IgD-negative memory B cell (primary cell): ENCODE results near the gene TYK2. TPM values are rescaled to one million over a fixed set of nuclear protein-coding genes. Genes with fewer than 3 reads are reported as not detected.

Source experiments
- H3K27ac Mint-ChIP-seq, 3 donors: one replicate each; pipeline ENCODE4 v1.8.0; 2020 to 2022; ENCODE audit warnings: mild to moderate bottlenecking in 3 of 3, mixed read lengths in 3 of 3, moderate library complexity in 1 of 3
- H3K27me3 Mint-ChIP-seq: one replicate; pipeline ENCODE4 v1.8.0; 2021; ENCODE audit warnings: mixed read lengths
- H3K36me3 Mint-ChIP-seq: one replicate; pipeline ENCODE4 v1.8.0; 2020; ENCODE audit warnings: mild to moderate bottlenecking, mixed read lengths
- H3K4me1 Mint-ChIP-seq, 3 donors: one replicate each; pipeline ENCODE4 v1.8.0; 2020 to 2022; ENCODE audit warnings: mixed read lengths in 3 of 3, mild to moderate bottlenecking in 1 of 3
- H3K4me3 Mint-ChIP-seq, 4 donors: one replicate each; pipeline ENCODE4 v1.8.0; 2020 to 2022; ENCODE audit warnings: mild to moderate bottlenecking in 4 of 4, mixed read lengths in 4 of 4, moderate library complexity in 3 of 4
- H3K9me3 Mint-ChIP-seq, 3 donors: one replicate each; pipeline ENCODE4 v1.8.0; 2020 to 2021; ENCODE audit warnings: mixed read lengths in 3 of 3, mild to moderate bottlenecking in 1 of 3
- polyA plus RNA-seq: library from polyadenylated mRNA; unstranded; fragments of 300-500 nt; fragmentation: Illumina TruSeq; gene quantifications from one replicate; pipeline ENCODE4 v1.2.3, GENCODE V29; 2021

TYK2 gene
- polyA plus RNA-seq, 1 donor from 2014 or later: 69.0 TPM

- peaks cover 0 to 1% (median 0%) of the 10 kb centered on the region in 3 donors for H3K4me1 Mint-ChIP-seq
- no peaks in the 10 kb centered on the region for H3K9me3 Mint-ChIP-seq
- no peak overlapping the region for H3K27ac Mint-ChIP-seq
- H3K36me3 Mint-ChIP-seq: no peaks in the 10 kb centered on the region
- H3K27me3 Mint-ChIP-seq: no peaks in the 10 kb centered on the region
- no peak overlapping the region for H3K4me3 Mint-ChIP-seq
Measured at GRCh38 chr19:10305139-10305806, 75.1 kb downstream of the TYK2 start.

Other genes starting within 250 kb of the TYK2 start
- 74.6 TPM for gene DNMT1, start 185.6 kb downstream of the TYK2 start, polyA plus RNA-seq
- gene S1PR2, start 149.2 kb downstream of the TYK2 start, polyA plus RNA-seq: 0.20 TPM
- 48.8 TPM for gene MRPL4, start 128.4 kb downstream of the TYK2 start, polyA plus RNA-seq
- 9.2 TPM for gene ICAM1, start 109.5 kb downstream of the TYK2 start, polyA plus RNA-seq
- 0.81 TPM for gene ICAM4, start 93.6 kb downstream of the TYK2 start, polyA plus RNA-seq
- not detected for gene ICAM5, start 90.6 kb downstream of the TYK2 start, polyA plus RNA-seq
- 2.6 TPM for gene ZGLP1, start 70.8 kb downstream of the TYK2 start, polyA plus RNA-seq
- gene FDX2, start 64.6 kb downstream of the TYK2 start, polyA plus RNA-seq: 12.8 TPM
- 25.9 TPM for gene RAVER1, start 47.0 kb downstream of the TYK2 start, polyA plus RNA-seq
- gene ICAM3, start 40.9 kb downstream of the TYK2 start, polyA plus RNA-seq: 230 TPM
- 78.8 TPM for gene CDC37, start 23.0 kb upstream of the TYK2 start, polyA plus RNA-seq
- gene PDE4A, start 40.0 kb upstream of the TYK2 start, polyA plus RNA-seq: 2.9 TPM
- gene KEAP1, start 122.8 kb upstream of the TYK2 start, polyA plus RNA-seq: 32.9 TPM
- gene S1PR5, start 136.9 kb upstream of the TYK2 start, polyA plus RNA-seq: 5.1 TPM
- gene ATG4D, start 163.3 kb upstream of the TYK2 start, polyA plus RNA-seq: 21.0 TPM
- gene KRI1, start 185.4 kb upstream of the TYK2 start, polyA plus RNA-seq: 35.6 TPM
- 193 TPM for gene CDKN2D, start 188.4 kb upstream of the TYK2 start, polyA plus RNA-seq
- not detected for gene AP1M2, start 206.7 kb upstream of the TYK2 start, polyA plus RNA-seq
- 332 TPM for gene SLC44A2, start 245.0 kb upstream of the TYK2 start, polyA plus RNA-seq